BLaER1 (cell line): Measurements from ENCODE around the gene BIRC3.
"Not testable (repeated sequence)": the region's sequence is repeated elsewhere in the genome, so short reads cannot be mapped to it uniquely, and the experiment has no call there.

Experiments used
- H3K27ac ChIP-seq: shearing (Covaris generic); formaldehyde crosslinking; 2 replicates; pipeline ENCODE4 v1.8.1; 2022
- H3K27me3 ChIP-seq: shearing (Covaris generic); formaldehyde crosslinking; 2 replicates; pipeline ENCODE4 v1.8.1; 2022
- H3K36me3 ChIP-seq: shearing (Covaris generic); formaldehyde crosslinking; 2 replicates; pipeline ENCODE4 v1.8.1; 2022
- H3K4me1 ChIP-seq: shearing (Covaris generic); formaldehyde crosslinking; 2 replicates; pipeline ENCODE4 v1.8.1; 2022
- H3K4me2 ChIP-seq: shearing (Covaris generic); formaldehyde crosslinking; 2 replicates; pipeline ENCODE4 v1.8.1; 2022
- H3K4me3 ChIP-seq: shearing (Covaris generic); formaldehyde crosslinking; 2 replicates; pipeline ENCODE4 v1.8.1; 2022
- H3K9ac ChIP-seq: shearing (Covaris generic); formaldehyde crosslinking; 2 replicates; pipeline ENCODE4 v1.8.1; 2022
- H3K9me3 ChIP-seq: shearing (Covaris generic); formaldehyde crosslinking; 2 replicates; pipeline ENCODE4 v1.8.1; 2022
- H4K20me1 ChIP-seq: shearing (Covaris generic); formaldehyde crosslinking; 2 replicates; pipeline ENCODE4 v1.8.1; 2022
- Cebpa-rat ChIP-seq: shearing (Covaris generic); IDR thresholded peaks from 2 replicates; pipeline ENCODE4 v1.8.1; 2022

The BIRC3 gene

DNA sequence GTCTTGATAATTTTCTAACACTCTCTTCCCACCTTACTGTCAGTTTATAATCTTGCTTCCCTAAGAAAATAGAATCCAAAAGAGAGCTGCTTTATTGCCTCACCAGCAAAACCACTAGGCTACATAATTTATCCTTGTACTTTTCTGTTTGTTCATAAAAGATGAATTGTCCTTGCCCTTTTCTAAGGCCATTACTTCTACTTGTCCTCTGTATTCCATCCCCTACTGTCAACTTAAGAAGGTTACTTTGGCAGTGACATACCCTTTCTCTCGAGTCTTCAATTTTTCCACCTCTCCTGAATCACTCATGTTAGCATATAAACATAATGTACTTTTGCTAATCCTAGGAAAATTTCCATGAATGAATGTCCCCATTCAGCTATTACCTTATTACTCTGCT lies 47.7 kb downstream of the BIRC3 start:
- Histone ChIP-seq H3K4me3 (no peak overlapping the region), H3K4me2 (no peak overlapping the region), H4K20me1 (peaks cover 13% of the 10 kb centered on the region), H3K36me3 (peaks cover 61% of the 10 kb centered on the region), H3K9me3 (peaks cover 9% of the 10 kb centered on the region), H3K27me3 (no peaks in the 10 kb centered on the region), H3K9ac (no peak overlapping the region), H3K27ac (no peak overlapping the region), H3K4me1 (peaks cover 18% of the 10 kb centered on the region)
- TF ChIP-seq Cebpa-rat = no peak

DNA sequence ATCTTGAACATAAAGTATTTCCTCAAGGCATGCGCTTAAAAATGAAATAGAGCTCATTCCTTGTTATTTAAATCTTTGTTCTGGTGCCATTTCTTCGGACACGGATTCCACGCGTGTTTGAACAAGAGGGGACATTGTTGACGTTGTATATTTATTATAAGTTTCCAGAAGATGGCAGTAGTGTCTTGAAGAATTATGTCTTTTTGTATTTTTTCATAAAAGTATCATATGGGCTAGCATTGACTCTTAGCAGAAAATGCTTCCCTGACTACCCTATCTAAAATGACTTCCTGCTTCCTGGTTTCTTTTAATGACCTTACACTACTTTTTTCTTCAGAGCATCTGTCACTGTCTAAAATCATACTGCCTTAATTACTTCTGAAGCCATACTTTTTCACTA lies 50.1 kb downstream of the BIRC3 start:
- no peak for TF ChIP-seq Cebpa-rat
- no peak overlapping the region for H3K4me2 ChIP-seq
- H4K20me1 ChIP-seq = no peaks in the 10 kb centered on the region
- no peak overlapping the region for H3K9ac ChIP-seq
- no peaks in the 10 kb centered on the region for H3K9me3 ChIP-seq
- no peak overlapping the region for H3K27ac ChIP-seq
- no peaks in the 10 kb centered on the region for H3K27me3 ChIP-seq
- H3K36me3 ChIP-seq = peaks cover 49% of the 10 kb centered on the region
- no peak overlapping the region for H3K4me3 ChIP-seq
- H3K4me1 ChIP-seq = no peaks in the 10 kb centered on the region

GRCh38 chr11:102368472-102368871 lies 51.2 kb downstream of the BIRC3 start:
- no peak overlapping the region for H3K9ac ChIP-seq
- peaks cover 43% of the 10 kb centered on the region for H3K36me3 ChIP-seq

GRCh38 chr11:102374633-102375424 lies 57.5 kb downstream of the BIRC3 start:
- H3K4me3 ChIP-seq, H3K9ac ChIP-seq, H3K27ac ChIP-seq: not testable (repeated sequence)

More at GRCh38 chr11:102368472-102368871, 51.2 kb downstream of the BIRC3 start:
- Histone ChIP-seq H3K9me3 (no peaks in the 10 kb centered on the region), H3K27me3 (no peaks in the 10 kb centered on the region), H3K4me1 (no peaks in the 10 kb centered on the region), H3K27ac (no peak overlapping the region), H3K4me2 (no peak overlapping the region), H4K20me1 (no peaks in the 10 kb centered on the region), H3K4me3 (no peak overlapping the region)
- TF ChIP-seq Cebpa-rat = no peak

GRCh38 chr11:102375720-102376399 lies 58.6 kb downstream of the BIRC3 start:
- Histone ChIP-seq H3K4me1 (no peaks in the 10 kb centered on the region), H3K4me3 (no peak overlapping the region), H3K27me3 (no peaks in the 10 kb centered on the region), H3K27ac (no peak overlapping the region), H4K20me1 (no peaks in the 10 kb centered on the region), H3K4me2 (no peak overlapping the region), H3K9me3 (no peaks in the 10 kb centered on the region), H3K9ac (no peak overlapping the region), H3K36me3 (peaks cover 53% of the 10 kb centered on the region)
- no peak for TF ChIP-seq Cebpa-rat

More at GRCh38 chr11:102374633-102375424, 57.5 kb downstream of the BIRC3 start:
- not testable (repeated sequence) for H3K4me2 ChIP-seq, H3K9me3 ChIP-seq, H3K27me3 ChIP-seq, H4K20me1 ChIP-seq, H3K4me1 ChIP-seq
- H3K36me3 ChIP-seq = peaks cover 45% of the 10 kb centered on the region

DNA sequence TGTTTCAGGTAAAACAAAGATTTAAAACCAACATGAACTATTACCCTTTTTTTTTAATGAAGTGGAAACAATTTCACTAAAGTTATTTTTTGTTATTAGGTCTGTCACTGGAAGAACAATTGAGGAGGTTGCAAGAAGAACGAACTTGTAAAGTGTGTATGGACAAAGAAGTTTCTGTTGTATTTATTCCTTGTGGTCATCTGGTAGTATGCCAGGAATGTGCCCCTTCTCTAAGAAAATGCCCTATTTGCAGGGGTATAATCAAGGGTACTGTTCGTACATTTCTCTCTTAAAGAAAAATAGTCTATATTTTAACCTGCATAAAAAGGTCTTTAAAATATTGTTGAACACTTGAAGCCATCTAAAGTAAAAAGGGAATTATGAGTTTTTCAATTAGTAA lies 60.6 kb downstream of the BIRC3 start:
- H3K27me3 ChIP-seq = no peaks in the 10 kb centered on the region
- no peak overlapping the region for H3K4me3 ChIP-seq
- H4K20me1 ChIP-seq = no peaks in the 10 kb centered on the region
- H3K4me2 ChIP-seq = no peak overlapping the region
- H3K27ac ChIP-seq = no peak overlapping the region
- H3K9ac ChIP-seq = no peak overlapping the region
- no peaks in the 10 kb centered on the region for H3K4me1 ChIP-seq
- H3K36me3 ChIP-seq = peaks cover 62% of the 10 kb centered on the region
- no peaks in the 10 kb centered on the region for H3K9me3 ChIP-seq
- TF ChIP-seq Cebpa-rat = no peak

DNA sequence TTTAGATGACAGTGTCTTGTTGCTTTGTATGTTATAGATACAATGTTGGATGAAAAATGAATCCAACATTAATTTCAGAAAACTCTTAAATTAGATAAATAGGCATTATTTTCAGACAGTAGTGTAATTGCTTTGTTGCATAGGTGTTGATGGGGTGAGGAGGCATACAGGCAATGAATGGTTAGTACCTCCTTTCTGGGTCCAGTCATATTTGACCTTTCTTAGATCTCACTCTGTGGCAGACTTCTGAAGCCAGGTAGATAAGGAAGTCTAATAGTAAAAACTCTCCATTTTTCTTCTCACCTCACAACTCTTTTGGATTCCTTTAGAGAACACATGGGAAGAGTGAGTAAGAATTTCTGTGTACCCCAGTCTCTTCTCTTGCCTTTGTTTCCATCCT lies 61.5 kb downstream of the BIRC3 start:
- no peak for TF ChIP-seq Cebpa-rat
- H3K4me1 ChIP-seq = no peaks in the 10 kb centered on the region
- no peaks in the 10 kb centered on the region for H3K9me3 ChIP-seq
- H3K27ac ChIP-seq = no peak overlapping the region
- H3K4me3 ChIP-seq = no peak overlapping the region
- no peaks in the 10 kb centered on the region for H4K20me1 ChIP-seq
- no peak overlapping the region for H3K4me2 ChIP-seq
- peaks cover 63% of the 10 kb centered on the region for H3K36me3 ChIP-seq
- no peak overlapping the region for H3K9ac ChIP-seq
- H3K27me3 ChIP-seq = no peaks in the 10 kb centered on the region

DNA sequence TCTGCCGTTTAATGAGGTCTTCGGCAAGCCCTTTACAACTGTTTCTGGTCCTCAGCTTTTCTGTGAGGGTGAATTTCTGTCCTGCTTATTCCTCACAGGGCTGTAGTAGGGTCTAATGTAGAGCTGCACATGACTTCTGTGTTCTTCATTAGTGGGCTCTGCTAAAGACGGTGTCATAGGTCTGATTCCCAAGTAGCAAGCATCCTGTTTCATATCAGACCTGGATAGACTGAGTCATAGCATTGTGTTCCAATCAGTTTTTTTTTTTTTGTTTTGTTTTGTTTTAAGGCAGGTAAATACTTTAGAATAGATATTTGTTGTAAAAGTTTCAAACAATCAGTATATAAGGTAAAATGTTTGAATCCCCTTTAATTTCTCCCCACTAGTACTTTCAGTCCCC lies 65.1 kb downstream of the BIRC3 start:
- H3K4me3 ChIP-seq = no peak overlapping the region
- H3K36me3 ChIP-seq = peaks cover 55% of the 10 kb centered on the region
- no peak overlapping the region for H3K27ac ChIP-seq
- no peak for TF ChIP-seq Cebpa-rat
- H3K4me2 ChIP-seq = no peak overlapping the region
- H3K9ac ChIP-seq = no peak overlapping the region
- H4K20me1 ChIP-seq = no peaks in the 10 kb centered on the region
- H3K27me3 ChIP-seq = no peaks in the 10 kb centered on the region
- H3K9me3 ChIP-seq = peaks cover 4% of the 10 kb centered on the region
- peaks cover 23% of the 10 kb centered on the region for H3K4me1 ChIP-seq

- no peaks in the 10 kb centered on the region for H3K27me3 ChIP-seq
- peaks cover 52% of the 10 kb centered on the region for H3K36me3 ChIP-seq
- H3K4me2 ChIP-seq = no peak overlapping the region
- H3K27ac ChIP-seq = no peak overlapping the region
- no peak overlapping the region for H3K9ac ChIP-seq
- TF ChIP-seq Cebpa-rat = no peak
- H4K20me1 ChIP-seq = no peaks in the 10 kb centered on the region
- no peak overlapping the region for H3K4me3 ChIP-seq
- H3K9me3 ChIP-seq = peaks cover 8% of the 10 kb centered on the region
- H3K4me1 ChIP-seq = peaks cover 23% of the 10 kb centered on the region
Measured at GRCh38 chr11:102383839-102384238, 66.6 kb downstream of the BIRC3 start.

DNA sequence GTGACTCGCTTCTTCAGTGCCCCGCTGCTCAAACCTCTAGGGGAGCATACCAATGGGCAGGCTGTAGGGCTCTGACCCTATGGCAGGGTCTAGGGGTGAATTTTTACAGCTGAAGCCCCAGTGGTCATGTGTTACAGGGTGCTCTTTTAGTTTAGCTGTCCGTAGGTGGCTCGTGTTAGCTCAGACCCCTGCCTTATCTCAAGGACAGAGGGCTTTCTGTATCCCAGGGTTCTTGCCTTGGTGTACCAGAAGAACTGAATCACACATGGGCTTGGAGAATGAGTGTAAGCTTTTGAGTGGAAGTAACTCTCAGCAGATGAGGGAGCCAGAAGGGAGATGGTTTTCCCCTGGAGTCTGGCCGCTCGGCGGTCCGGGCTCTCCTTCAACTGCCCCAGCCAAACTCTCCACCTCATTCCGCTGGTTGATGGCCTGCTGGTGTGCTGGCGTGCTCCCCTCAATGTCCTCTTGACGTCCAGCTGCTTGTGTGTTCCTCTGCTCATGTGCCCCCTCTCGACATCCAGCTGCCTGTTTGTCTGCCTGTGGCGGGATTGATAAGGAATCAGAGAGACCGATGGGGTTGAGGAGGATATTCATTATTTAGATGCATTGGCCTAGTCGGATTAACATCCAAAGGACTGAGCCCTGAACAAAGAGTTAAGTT lies 67.3 kb downstream of the BIRC3 start:
- TF ChIP-seq Cebpa-rat = no peak
- Histone ChIP-seq H3K27ac (no peak overlapping the region), H3K4me3 (no peak overlapping the region), H3K4me2 (no peak overlapping the region), H3K4me1 (peaks cover 23% of the 10 kb centered on the region), H4K20me1 (no peaks in the 10 kb centered on the region), H3K27me3 (no peaks in the 10 kb centered on the region), H3K9me3 (peaks cover 8% of the 10 kb centered on the region), H3K9ac (no peak overlapping the region), H3K36me3 (peaks cover 51% of the 10 kb centered on the region)
